HG02973 (cell line): ENCODE data around the gene KLHDC7A.
"Not testable (repeated sequence)": the region's sequence is repeated elsewhere in the genome, so short reads cannot be mapped to it uniquely, and the experiment has no call there.

ENCODE experiments used
- ATAC-seq: cut with Tn5 transposase; IDR thresholded peaks from one replicate; pipeline ENCODE4 v1.9.1; 2021; ENCODE audit warnings: moderate library complexity; ENCODE audit not compliant: unreplicated experiment

KLHDC7A gene

DNA sequence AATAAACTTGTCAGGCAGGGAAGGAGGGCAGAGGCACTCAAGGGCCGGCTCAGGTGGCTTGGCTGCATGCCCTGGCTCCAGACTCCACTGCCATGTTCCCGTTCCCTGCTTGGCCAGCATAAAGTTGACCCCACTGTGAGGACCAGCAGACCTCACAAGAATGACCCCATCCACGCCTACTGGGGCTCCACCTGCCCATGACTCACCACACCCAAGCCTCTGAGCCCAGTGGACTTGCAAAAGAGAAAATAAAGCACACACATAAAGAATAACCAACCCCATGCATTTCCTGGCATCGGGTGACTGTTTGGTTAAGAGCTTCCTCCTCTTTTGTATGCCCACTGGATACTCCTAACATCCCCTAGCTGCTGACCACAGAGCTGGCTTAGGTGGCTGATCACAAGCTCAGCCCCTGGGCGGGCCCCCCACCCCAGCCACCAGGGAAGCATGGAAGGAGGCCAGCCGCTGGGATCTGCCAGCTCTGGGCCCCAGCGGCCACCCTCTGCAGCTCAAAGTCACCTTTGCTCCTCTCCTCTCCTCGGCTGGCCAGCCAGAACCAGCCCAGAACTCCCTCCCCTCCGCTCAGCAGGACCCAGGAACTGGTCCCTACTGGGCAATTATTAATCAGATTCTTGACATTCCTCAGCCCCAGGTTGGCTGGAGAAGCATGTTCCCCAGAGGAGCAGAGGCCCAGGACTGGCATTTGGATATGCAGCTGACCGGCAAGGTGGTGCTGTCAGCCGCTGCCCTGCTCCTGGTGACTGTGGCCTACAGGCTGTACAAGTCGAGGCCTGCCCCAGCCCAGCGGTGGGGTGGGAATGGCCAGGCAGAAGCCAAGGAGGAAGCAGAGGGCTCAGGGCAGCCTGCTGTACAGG is at the start of gene KLHDC7A:
Gene KLHDC7A, plus strand, starts transcription at position 616 of the 875 bp plus-strand sequence. Its CDS starts 52 bp downstream, at position 668.
- no peak for ATAC-seq

DNA sequence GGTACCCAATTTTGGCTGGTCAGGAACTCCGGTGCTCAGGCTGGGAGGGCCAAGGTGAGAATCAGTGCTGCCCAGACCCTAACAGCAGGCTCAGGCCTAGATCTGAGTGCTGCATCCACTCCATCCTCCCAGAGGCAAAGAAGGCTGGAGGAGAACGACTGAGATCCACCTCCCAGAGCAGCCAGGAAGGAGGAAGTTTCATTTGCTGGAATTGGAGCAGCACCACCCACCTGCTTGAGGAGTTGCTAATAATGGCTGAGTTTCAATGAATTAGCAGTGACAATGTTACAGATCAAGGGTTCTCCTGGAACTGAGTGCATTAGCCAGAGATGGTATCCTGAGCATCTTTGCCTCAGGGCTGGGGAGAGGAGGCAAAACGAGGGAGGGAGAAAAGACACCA is 46.7 kb upstream of the KLHDC7A start:
- no peak for ATAC-seq

GRCh38 chr1:18440385-18441226 is 40.1 kb upstream of the KLHDC7A start:
- ATAC-seq = no peak

- ATAC-seq = no peak
Measured at GRCh38 chr1:18443587-18444520, 36.9 kb upstream of the KLHDC7A start.

GRCh38 chr1:18444563-18444962 is 36.2 kb upstream of the KLHDC7A start:
- ATAC-seq = no peak

DNA sequence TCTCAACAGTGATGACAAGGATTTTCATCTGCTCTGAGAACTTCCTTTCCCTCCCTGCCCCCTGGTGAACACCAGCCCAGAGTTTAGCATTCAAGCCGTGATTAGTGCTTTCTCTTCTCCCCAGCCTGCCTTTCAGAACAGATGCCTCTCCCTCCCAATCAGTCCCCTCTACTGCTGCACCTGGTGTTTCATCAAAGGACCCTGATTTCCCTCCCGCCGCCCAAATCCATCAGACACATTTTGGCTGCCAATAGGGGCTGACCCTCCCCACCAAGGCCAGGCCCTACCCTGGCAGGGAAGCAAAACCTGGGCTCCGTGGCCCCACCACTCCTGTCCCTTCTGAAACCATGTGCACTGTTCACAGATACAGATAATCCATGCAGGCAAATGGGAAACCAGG is 34.0 kb upstream of the KLHDC7A start:
- ATAC-seq = no peak

GRCh38 chr1:18447509-18448220 is 33.1 kb upstream of the KLHDC7A start:
- ATAC-seq = no peak

DNA sequence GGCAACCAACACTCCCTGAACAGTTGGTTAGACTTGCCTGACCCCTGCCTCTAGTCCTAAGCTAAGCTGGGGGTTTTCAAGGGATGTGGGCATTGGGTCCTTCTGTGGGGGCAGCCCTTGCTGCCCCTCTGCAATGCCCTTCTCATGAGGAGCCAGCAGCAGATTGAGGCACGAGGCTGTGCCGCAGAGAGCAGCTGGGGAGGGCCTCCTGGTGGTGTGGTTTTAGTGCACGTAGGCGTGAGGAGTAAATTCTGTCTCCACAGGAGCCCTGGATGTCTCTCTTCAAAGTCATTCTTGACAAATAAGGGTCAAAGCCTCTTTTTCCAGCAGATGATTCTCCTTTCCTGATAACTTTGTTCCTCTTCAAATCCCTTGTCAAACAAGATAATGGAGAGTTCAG is 31.8 kb upstream of the KLHDC7A start:
- no peak for ATAC-seq

GRCh38 chr1:18452550-18452949 is 28.2 kb upstream of the KLHDC7A start:
- no peak for ATAC-seq

GRCh38 chr1:18458133-18459092 is 22.3 kb upstream of the KLHDC7A start:
- ATAC-seq = no peak

GRCh38 chr1:18461656-18462055 is 19.1 kb upstream of the KLHDC7A start:
- no peak for ATAC-seq

- ATAC-seq = not testable (repeated sequence)
Measured at GRCh38 chr1:18462517-18462916, 18.2 kb upstream of the KLHDC7A start.

GRCh38 chr1:18463063-18463462 is 17.7 kb upstream of the KLHDC7A start:
- ATAC-seq = no peak

DNA sequence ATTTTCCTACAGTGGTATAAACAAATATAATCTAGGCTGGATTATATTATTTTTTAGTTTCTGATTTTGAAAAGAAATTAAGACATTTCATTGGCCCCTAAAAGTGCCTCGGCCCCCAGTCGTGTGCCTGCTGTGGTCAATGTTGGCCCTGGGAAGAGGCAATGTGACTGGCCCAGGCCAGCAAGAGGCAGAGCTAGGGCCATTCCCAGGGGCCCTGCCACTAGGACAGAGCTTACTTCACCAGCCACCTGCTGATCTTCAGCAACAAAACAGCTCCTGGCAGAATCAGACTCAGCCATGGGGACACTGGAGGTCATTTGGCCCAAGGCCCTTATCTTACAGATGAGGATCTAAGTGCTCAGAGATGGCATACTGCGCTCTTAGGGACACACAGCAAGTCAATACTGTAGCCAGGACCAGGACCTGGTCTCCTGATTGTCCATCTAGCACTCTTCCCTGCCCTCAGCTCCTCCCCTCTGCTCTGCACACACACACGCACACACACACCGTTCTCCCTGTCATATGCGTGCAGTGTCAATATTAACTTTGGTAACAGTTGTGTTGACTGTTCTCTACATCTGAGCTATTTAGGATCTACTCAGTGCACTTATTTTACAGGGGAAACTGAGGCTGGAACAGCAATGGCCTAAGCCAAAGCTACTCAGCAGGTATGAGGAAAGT is 16.6 kb upstream of the KLHDC7A start:
- no peak for ATAC-seq

DNA sequence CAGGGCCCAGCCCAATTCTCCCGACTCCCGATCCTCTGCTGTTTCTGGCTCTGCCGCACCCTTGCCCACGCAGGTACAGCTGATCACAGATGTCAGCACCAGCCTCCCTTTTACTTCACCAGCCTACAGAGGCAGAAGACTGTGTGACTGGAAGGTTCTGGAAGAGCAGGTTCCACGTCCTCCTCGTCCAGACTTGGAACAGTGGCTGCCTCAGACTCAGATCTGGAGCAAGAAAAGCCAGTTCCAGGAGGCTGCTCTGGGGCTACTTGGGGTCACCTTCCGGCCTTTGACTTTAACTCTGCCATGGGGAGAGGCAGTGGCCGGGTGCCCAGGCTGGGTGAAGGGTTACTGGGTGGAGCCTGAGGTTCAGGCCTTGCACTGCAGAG is 16.1 kb upstream of the KLHDC7A start:
- ATAC-seq = no peak

- ATAC-seq = no peak
Measured at GRCh38 chr1:18466676-18467075, 14.1 kb upstream of the KLHDC7A start.

GRCh38 chr1:18468570-18468969 is 12.2 kb upstream of the KLHDC7A start:
- ATAC-seq = no peak

GRCh38 chr1:18469514-18469913 is 11.2 kb upstream of the KLHDC7A start:
- no peak for ATAC-seq
